Occipital lobe (tissue), 2 donors: ENCODE measurements around the gene KCNIP3. TPM values are rescaled to one million over a fixed set of nuclear protein-coding genes. Genes with fewer than 3 reads are reported as not detected.
"Not testable (repeated sequence)": the region's sequence is repeated elsewhere in the genome, so short reads cannot be mapped to it uniquely, and the experiment has no call there.

Source experiments
- DNase-seq: peaks from one replicate; lab custom pipeline; 2025; lab: John Stamatoyannopoulos, UW
- total RNA-seq: library from RNA; depleted of rRNA; stranded (reverse); fragments of >200 nt; gene quantifications from one replicate; pipeline ENCODE4 v1.2.3, GENCODE V29; 2014

The KCNIP3 gene
- total RNA-seq, 1 donor from 2014 or later: 6.9 TPM

DNA sequence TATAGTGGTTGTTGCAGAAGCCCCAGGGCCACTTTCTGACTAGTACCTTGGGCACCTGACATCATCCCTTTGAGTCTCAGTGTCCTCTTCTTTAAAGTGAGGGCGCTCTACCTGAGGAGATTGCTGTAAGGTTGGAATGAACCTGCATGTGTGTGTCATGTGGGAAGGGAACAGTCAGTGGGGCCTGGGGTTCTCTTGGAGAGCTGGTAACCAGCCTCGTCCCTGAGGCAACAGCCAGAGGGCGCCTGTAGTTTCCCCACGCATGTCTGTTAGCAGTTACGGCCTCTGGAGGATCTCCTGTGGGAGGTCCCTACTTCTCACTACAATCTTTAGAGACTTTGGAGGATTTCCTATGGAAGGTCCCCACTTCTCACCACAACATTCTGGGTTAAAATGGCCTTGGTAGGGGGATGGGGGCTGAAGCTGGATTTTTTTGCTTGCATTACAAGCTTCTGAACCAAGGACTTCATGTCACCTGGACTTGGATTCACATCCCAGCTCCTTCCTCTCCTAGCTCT, 106.1 kb downstream of the KCNIP3 start:
- DNase-seq: peak; percentile 20

DNA sequence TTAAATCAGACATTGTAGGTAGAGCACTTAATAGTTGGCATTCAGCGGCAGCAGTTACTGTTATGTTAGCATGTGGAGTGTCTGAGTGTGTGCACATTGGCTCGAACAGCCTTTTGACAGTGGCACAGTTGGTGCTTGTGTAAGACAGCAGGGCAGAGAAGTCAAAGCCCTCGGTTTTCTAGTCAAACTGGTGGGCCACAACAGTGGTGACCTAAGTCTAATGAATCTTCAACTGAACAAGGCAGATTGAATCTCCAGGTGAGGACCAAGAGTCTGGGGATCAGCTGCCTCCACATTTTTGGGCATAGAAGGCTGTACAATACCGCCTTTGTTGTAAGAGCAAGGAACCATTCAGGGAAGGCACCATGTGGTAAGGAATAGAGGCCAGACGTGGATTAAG, 106.7 kb downstream of the KCNIP3 start:
- DNase-seq: not testable (repeated sequence)

DNA sequence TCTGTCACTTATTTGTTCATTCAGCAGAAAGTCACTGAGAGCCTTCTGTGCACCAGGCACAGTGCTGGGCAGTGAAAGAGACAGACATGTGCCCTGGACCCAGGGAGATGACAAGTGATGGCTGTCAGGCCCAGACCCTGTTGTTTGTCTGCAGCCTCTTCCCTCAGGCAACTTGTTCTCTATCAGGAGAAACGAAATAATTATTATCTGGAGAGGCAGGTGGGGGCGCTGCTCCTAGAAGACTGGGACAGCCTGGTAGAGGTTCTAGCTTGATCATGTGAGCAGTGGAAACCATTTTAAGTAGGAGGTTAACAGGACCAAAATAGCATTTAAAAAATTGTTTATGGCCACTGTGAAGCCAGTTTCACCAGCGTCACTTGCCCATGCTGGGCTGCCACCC, 107.5 kb downstream of the KCNIP3 start:
- DNase-seq: not testable (repeated sequence)

DNA sequence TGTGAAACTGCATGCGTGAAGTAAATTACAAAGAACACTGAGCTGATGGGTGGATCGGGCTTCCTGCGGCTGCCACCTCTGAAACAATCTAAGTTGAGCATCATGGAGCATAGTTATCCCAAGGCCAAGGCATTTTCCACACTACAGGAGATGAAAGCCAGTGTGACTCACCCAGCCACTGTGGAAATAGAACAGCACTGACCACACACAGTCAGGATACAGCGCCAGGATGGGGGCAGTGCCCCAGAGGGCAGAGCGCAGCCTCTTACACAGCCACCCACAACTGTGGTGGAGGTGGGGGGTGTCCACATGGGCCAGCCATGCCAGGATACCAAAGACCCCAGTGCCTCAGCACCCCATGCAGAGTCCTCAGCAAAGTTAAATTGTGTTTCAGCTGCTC, 114.1 kb downstream of the KCNIP3 start:
- not testable (repeated sequence) for DNase-seq

DNA sequence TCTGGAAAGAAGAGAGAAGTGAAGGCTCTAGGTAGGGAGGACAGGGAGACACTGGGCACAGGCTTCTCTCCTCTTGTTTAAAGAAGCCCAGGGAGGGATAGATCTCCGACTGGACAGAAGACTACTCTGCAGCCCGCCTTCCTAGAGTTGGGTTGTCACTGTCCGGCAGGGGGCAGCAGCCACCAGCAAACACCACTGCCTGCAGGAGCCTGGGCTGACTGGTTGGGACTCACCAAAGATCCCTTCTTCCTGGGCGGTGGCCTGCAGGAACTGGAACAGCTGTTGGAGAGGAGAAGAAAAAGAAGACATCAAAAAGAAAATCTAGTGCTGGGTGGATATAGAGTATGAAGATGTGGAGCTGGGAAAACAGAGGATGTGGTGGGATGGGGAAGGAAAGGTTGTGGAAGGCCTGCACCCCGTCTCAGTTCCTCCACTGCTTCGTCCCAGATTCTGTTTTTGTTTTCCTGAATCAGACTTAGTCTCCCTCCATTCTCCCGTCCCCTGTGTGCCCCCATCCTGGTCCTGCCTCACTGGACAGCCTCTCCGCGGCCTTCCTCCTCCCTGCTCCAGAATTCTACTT, 117.0 kb downstream of the KCNIP3 start:
- DNase-seq: peak; percentile 78

DNA sequence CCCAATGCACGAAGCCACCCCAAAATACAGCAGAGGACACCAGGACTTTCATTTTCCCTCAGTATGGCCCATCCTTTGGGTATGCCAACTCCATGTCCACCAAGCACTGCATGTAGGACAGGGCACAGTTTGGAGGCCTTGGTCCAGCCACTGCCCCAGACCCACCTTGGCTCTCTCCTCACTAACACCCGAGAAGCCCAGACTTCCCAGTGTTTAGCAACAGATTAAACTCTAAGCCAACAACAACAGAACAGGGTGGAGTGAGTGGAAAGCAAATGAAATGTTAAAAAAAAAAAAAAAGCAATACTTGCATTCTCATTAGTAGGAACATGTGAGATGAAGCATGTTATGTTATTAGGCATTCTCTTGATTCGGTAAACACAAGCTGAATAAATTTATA, 118.0 kb downstream of the KCNIP3 start:
- DNase-seq: not testable (repeated sequence)

DNA sequence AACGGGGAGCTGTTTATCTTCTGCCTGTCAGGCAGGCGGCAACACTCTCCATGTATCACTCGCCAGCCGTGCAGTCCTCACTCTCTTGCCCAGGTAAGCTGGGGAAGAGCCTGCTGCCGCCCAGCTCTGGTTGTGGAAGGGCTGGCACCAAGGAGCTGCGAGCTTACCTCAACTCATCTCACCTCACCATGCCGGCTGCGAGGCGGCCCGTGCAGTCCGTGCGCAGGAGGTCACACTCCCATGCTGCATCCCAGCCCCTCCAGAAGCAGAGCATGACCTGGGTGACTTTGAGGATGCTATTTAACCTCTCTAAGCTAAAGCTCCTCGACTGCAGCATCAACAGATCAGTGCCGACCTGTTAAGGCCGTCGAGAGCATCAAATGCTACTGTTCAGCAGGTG, 118.4 kb downstream of the KCNIP3 start:
- DNase-seq: not testable (repeated sequence)

DNA sequence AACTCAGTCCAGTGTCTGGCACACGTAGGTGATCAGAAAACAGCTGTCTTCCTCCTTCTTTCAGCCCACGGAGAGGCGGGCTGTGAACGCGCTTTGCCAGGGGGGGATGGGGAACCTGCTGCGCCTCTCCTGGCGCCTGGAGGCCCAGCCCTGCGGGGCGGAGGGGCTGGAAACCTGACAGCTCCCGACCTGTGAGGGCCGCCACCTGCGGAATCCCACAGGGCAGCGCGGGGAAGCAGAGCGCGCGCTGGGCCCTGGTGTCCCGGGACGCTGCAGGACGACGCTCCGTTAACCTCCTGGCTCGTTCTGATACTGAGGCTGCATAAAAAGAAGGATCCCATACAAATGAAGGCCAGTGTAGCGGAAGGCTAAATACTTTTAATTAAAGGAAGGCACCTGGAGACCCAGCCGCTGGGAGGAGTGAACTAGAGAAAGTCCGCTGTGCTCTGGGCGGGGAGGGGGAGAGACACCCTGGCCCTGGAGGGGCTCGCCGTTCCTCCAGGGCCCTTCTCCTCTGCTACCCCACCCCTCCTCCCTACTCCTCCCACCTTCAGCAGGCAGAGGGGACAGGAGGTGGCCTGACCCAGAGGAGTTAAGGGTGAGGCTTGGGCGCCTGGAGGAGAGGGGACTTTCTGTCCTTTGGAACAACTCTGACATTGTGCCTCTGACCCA, 130.2 kb downstream of the KCNIP3 start:
- not testable (repeated sequence) for DNase-seq

DNA sequence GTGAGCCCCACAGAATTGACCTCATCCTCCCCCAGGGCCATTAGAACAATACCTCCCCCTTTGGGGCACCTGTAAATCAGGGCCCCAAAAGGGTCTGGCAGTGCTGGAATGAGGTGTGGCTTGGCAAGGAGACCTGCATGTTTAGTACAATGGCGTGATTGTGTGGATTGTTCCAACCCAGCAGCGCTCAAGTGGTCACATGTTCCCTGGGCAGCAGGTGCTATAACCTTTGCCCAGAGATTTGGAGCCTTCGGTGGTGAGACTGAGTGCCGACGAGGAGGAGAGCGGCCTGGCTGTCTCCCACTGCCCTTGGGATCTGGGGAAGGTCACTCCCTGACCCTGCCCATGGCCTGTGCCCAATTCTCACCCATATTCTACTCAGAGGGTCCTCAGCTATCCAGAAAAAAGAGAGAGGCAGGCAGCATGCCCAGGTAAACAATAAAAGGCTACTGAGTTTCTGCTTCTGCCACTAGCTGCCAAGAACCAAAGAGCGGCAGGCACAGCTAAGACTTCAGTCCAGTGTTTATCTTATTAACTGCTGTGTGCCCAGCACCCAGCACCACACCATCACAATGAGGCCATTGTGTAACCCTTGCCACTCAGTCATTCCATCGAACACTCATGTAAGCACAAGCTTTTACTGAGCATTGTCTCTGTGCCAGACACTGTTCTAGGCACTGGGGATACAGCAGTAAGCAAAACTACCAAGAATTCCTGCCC, 132.8 kb downstream of the KCNIP3 start:
- DNase-seq: not testable (repeated sequence)

DNA sequence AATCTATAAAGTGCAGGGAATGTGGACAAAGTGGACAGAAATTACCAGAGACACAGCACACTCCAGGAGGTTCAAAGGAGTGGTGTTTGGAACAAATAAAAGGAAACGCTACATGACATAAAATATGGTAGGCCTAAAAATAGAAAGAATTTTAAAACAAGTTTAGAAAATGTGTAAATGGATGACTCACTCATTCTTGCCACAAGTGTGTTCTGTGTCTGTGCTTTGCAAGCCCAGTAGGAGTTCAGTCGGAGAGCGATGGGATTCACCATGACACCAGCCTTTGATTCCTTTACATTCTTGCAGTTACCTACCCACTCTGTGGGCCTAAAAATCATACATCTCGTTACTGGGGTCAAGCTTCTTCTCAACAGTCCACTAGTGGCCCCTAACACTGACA, 136.2 kb downstream of the KCNIP3 start:
- not testable (repeated sequence) for DNase-seq

DNA sequence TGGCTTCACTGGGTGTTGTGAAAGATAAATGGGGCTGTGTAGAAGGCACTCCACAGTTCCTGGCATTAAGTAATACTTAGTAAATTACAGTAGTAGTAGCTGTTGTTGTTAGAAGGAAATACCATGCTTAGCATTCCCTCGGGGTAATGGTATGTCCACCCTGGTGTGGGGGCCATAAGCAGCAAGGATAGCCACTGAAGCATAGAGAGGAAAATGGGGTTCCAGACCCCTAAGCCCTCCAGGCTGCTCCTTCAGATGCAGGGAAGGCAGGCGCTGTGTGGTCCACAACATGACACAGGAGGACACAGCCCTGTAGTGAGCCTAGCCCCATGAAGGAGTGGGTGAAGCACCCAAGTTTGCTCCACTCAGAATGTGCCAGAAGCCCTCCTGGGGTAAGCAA, 136.8 kb downstream of the KCNIP3 start:
- DNase-seq: not testable (repeated sequence)

DNA sequence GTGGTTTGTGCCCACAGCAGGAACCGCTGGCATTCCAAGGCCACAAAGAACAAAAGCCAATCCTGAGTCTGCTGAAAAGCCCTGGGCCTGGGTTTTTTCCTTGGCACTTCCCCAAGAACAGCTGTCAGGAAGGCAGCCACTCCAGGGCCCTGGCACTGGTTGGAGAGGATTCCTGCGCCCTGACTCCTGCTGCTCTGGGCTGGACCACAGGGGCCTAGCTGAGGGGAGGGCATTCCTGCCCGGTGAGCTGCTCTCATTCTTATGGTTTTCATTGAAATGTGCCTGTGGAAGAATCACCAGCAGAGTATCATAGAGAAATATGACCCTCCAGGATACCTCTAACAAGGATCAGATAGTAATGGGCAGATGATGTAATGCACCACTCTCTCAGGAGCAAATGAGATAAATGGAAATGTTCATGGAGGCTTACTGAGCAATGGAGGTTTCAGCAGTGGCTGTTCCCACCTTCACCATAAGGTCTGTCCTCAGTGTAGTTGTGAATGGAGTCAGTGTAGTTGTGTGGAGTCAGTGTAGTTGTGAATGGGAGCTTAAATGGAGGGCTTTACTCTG, 137.4 kb downstream of the KCNIP3 start:
- not testable (repeated sequence) for DNase-seq

DNA sequence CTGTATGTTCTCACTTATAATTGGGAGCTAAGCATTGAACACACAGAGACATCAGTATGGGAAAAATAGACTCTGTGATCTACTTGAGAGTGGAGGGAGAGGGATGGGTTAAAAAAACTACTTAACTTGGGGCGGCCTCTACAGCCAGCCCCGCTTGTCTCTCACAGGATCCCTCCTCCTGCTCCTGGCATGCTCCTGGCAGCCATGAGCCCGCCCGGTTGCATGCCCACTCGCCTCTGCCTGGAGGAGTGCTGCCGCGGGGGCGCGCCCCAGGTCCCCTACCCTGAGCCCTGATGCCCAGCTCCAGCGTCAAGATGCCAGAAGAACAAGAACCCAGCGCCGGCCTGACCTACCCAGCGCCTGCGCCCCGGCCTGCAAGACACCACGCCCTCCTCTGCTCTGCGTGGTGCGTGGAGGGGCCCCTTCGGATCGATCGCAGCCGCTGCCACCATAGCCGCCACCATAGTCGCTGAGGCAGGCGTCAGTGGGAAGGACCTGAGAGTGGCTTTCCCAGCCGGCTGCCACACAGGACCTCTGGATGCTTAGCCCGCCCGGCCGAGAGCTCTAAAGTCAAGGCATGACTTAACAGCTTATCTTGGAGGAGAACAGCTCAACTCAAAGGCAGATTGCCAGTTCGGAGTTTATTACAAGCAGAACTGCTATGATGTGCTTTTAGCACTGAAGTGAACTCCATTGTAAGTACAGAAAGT, 138.2 kb downstream of the KCNIP3 start:
- DNase-seq: not testable (repeated sequence)

Other genes with a start within 250 kb of the KCNIP3 start
- 49.0 TPM for gene MRPS5, start 175.5 kb upstream of the KCNIP3 start, total RNA-seq
- gene ZNF514, start 137.5 kb upstream of the KCNIP3 start, total RNA-seq: 35.9 TPM
- gene ZNF2, start 131.5 kb upstream of the KCNIP3 start, total RNA-seq: 11.1 TPM
- gene ZNF892, start 89.8 kb upstream of the KCNIP3 start, total RNA-seq: 31.7 TPM
- 1.2 TPM for gene PROM2, start 22.9 kb upstream of the KCNIP3 start, total RNA-seq
- 8.7 TPM for gene FAHD2A, start 105.4 kb downstream of the KCNIP3 start, total RNA-seq
- not detected for gene TRIM43B, start 187.4 kb downstream of the KCNIP3 start, total RNA-seq